Activated naive CD4-positive, alpha-beta T cell treated with anti-CD3 and anti-CD28 coated beads, Interleukin-2, amount 50 U/mL, for 16 hours (primary cell): Measurements from ENCODE around the gene TXNDC12.
"Not testable (repeated sequence)": the region's sequence is repeated elsewhere in the genome, so short reads cannot be mapped to it uniquely, and the experiment has no call there.

Experiments
- DNase-seq: peaks from one replicate; pipeline ENCODE4 v3.0.0-alpha.2; 2020

The TXNDC12 gene

GRCh38 chr1:52055066-52055865 lies at the start of gene TXNDC12:
TXNDC12 (minus strand) TSS chr1:52055191; CDS start chr1:52055096, 95 bp downstream.
- peak; percentile 58 for DNase-seq

- DNase-seq = no peak
Measured at GRCh38 chr1:52102336-52103013, 47.5 kb upstream of the TXNDC12 start.

GRCh38 chr1:52098139-52098871 lies 43.3 kb upstream of the TXNDC12 start:
- no peak for DNase-seq

GRCh38 chr1:52096216-52096615 lies 41.2 kb upstream of the TXNDC12 start:
- no peak for DNase-seq

GRCh38 chr1:52094300-52094699 lies 39.3 kb upstream of the TXNDC12 start:
- not testable (repeated sequence) for DNase-seq

GRCh38 chr1:52087892-52088291 lies 32.9 kb upstream of the TXNDC12 start:
- not testable (repeated sequence) for DNase-seq

GRCh38 chr1:52080014-52080415 lies 25.0 kb upstream of the TXNDC12 start:
- DNase-seq = no peak

GRCh38 chr1:52077277-52077676 lies 22.3 kb upstream of the TXNDC12 start:
- not testable (repeated sequence) for DNase-seq

- no peak for DNase-seq
Measured at GRCh38 chr1:52072291-52072690, 17.3 kb upstream of the TXNDC12 start.

GRCh38 chr1:52070704-52071103 lies 15.7 kb upstream of the TXNDC12 start:
- DNase-seq = no peak

- no peak for DNase-seq
Measured at GRCh38 chr1:52063192-52063591, 8.2 kb upstream of the TXNDC12 start.

GRCh38 chr1:52060822-52061221 lies 5.8 kb upstream of the TXNDC12 start:
- no peak for DNase-seq

GRCh38 chr1:52059888-52060287 lies 4.9 kb upstream of the TXNDC12 start:
- no peak for DNase-seq

- no peak for DNase-seq
Measured at GRCh38 chr1:52059321-52059720, 4.3 kb upstream of the TXNDC12 start.

GRCh38 chr1:52057876-52058415 lies 3.0 kb upstream of the TXNDC12 start:
- DNase-seq = no peak

GRCh38 chr1:52057255-52057654 lies 2.3 kb upstream of the TXNDC12 start:
- no peak for DNase-seq

- DNase-seq = no peak
Measured at GRCh38 chr1:52056937-52057231, 1.9 kb upstream of the TXNDC12 start.

GRCh38 chr1:52056163-52056936 lies 1.4 kb upstream of the TXNDC12 start, which contains the start of gene BTF3L4:
BTF3L4 (plus strand) TSS chr1:52056295; CDS start chr1:52059848, 3,553 bp downstream.
- DNase-seq = peak; percentile 95

GRCh38 chr1:52055866-52056162 lies 823 bp upstream of the TXNDC12 start:
- no peak for DNase-seq

- DNase-seq = no peak
Measured at GRCh38 chr1:52054496-52055065, 410 bp downstream of the TXNDC12 start.

GRCh38 chr1:52053862-52054261 lies 1.1 kb downstream of the TXNDC12 start:
- DNase-seq = no peak

GRCh38 chr1:52049337-52049736 lies 5.7 kb downstream of the TXNDC12 start:
- not testable (repeated sequence) for DNase-seq
